Caco-2 (cell line): ENCODE measurements around the gene KRT13. TPM values are rescaled to one million over a fixed set of nuclear protein-coding genes. Genes with fewer than 3 reads are reported as not detected.
"Not testable (repeated sequence)": the region's sequence is repeated elsewhere in the genome, so short reads cannot be mapped to it uniquely, and the experiment has no call there.

Source experiments
- BruUV-seq: library from RNA; stranded (reverse); fragments of 400-500 nt; replicated peaks from 2 replicates; lab custom pipeline; 2021; lab: Mats Ljungman, UMichigan
- CTCF ChIA-PET: fragments of 300-600 bp; sonication (Branson Sonifier 250); formaldehyde crosslinking; loops from one replicate; lab custom pipeline; 2022; ENCODE audit warnings: antibody characterized with exemption; lab: Charles Lee
- POLR2A ChIA-PET: fragments of 300-600 bp; sonication (Branson Sonifier 250); formaldehyde crosslinking; loops from one replicate; lab custom pipeline; 2022; ENCODE audit warnings: antibody characterized with exemption; lab: Charles Lee
- DNase-seq, 2 experiments: peaks; one replicate each; pipeline versions ENCODE4 v3.0.0 to v3.0.0-alpha.2; 2020 to 2022
- H3K27me3 ChIP-seq: replicated peaks from 2 replicates; pipeline ENCODE4 v1.6.0; 2011; ENCODE audit warnings: low read length; ENCODE audit not compliant: control insufficient read depth, insufficient read depth
- H3K36me3 ChIP-seq: 2 replicates; pipeline ENCODE4 v1.5.1; 2011; ENCODE audit warnings: low read length; ENCODE audit not compliant: control insufficient read depth, insufficient read depth
- H3K4me1 ChIP-seq: fragments of 250-450 bp; sonication (Bioruptor Pico); 2 replicates; pipeline ENCODE4 v1.5.1; 2020; ENCODE audit warnings: mild to moderate bottlenecking
- H3K4me3 ChIP-seq: 2 replicates; pipeline ENCODE4 v1.5.1; 2011; ENCODE audit warnings: low read depth, mild to moderate bottlenecking, control low read depth, low read length
- H3K9me3 ChIP-seq: fragments of 250-450 bp; sonication (Bioruptor Pico); 2 replicates; pipeline ENCODE4 v1.5.1; 2020; ENCODE audit warnings: mild to moderate bottlenecking, moderate library complexity
- H3K27ac Mint-ChIP-seq: one replicate; pipeline ENCODE4 v1.8.0; 2022; ENCODE audit warnings: mixed read lengths; ENCODE audit not compliant: unreplicated experiment
- H3K27me3 Mint-ChIP-seq: one replicate; pipeline ENCODE4 v1.8.0; 2022; ENCODE audit warnings: mixed read lengths; ENCODE audit not compliant: insufficient read depth, unreplicated experiment
- H3K36me3 Mint-ChIP-seq: one replicate; pipeline ENCODE4 v1.8.0; 2022; ENCODE audit warnings: mild to moderate bottlenecking, mixed read lengths; ENCODE audit not compliant: insufficient read depth, unreplicated experiment
- H3K4me1 Mint-ChIP-seq: one replicate; pipeline ENCODE4 v1.8.0; 2022; ENCODE audit warnings: low read depth, mixed read lengths; ENCODE audit not compliant: unreplicated experiment
- H3K4me3 Mint-ChIP-seq: one replicate; pipeline ENCODE4 v1.8.0; 2022; ENCODE audit warnings: mild to moderate bottlenecking, moderate library complexity, mixed read lengths; ENCODE audit not compliant: unreplicated experiment
- H3K9me3 Mint-ChIP-seq: one replicate; pipeline ENCODE4 v1.8.0; 2022; ENCODE audit warnings: mixed read lengths; ENCODE audit not compliant: unreplicated experiment
- intact Hi-C: fragments of 100-400 bp; cut with micrococcal nuclease; formaldehyde crosslinking; loops from one replicate; pipeline ENCODE4 v1.10.0; 2022; ENCODE audit not compliant: unreplicated experiment
- total RNA-seq: library from RNA; stranded (reverse); gene quantifications from 2 replicates; pipeline ENCODE4 v1.2.3, GENCODE V29; 2022
- TF ChIP-seq, protein P1 (sequence below), 2 experiments: fragments of 200-600 bp in 1 of 2; IDR thresholded peaks; 1 replicate in 1 of 2; 2 replicates in 1 of 2; pipeline versions ENCODE4 v1.5.1 to v1.8.0; 2011 to 2022; ENCODE audit warnings: antibody characterized with exemption in 1 of 2, control low read depth in 1 of 2, inconsistent platforms in 1 of 2, low read depth in 1 of 2, low read length in 1 of 2, mild to moderate bottlenecking in 1 of 2, moderate library complexity in 1 of 2; ENCODE audit not compliant: insufficient read depth in 1 of 2, severe bottlenecking in 1 of 2, unreplicated experiment in 1 of 2

Gene KRT13
- total RNA-seq, 1 experiment from 2014 or later, result not detected

DNA sequence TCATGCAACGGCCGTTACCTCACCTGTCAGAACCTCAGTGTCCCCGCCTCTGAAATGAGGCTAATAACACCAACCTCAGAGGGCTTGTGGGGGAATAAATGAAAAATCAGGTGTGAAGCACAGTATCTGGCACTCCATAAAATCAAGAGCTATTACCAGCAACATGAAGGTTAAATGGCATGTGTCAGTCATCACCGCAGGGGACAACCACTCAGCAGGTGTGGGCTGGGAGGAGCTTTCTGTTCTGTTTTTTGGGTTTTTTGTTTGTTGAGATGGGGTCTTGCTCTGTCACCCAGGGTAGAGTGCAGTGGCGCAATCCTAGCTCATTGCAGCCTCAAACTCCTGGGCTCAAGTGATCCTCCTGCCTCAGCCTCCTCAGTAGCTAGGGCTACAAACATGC lies 39.5 kb upstream of the KRT13 start:
- no peaks in the 10 kb centered on the region for H3K36me3 ChIP-seq
- BruUV-seq, result TSS peak; percentile 95
- H3K4me1 ChIP-seq, result peaks cover 72% of the 10 kb centered on the region
- H3K4me1 Mint-ChIP-seq, result peaks cover 62% of the 10 kb centered on the region
- ChIA-PET CTCF (interaction anchor here (0.6 to 2.3 kb wide), 11 partner anchors 8 to 139 kb away, joined by 3 to 18 read pairs (median 5); partner anchors contain the start of genes KRT19 and KRT9), POLR2A (interaction anchor here (1.0 to 1.5 kb wide), 5 partner anchors 9 to 104 kb away, joined by 4 to 31 read pairs (median 10); partner anchors contain the start of gene KRT19)
- H3K4me3 Mint-ChIP-seq, result peak overlapping the region; percentile 63
- H3K36me3 Mint-ChIP-seq, result peaks cover 9% of the 10 kb centered on the region
- no peaks in the 10 kb centered on the region for H3K9me3 ChIP-seq
- intact Hi-C loops, result loop anchor here (1.0 kb wide), 3 partner anchors 9 to 23 kb away; no protein-coding TSS in a partner anchor
- H3K27me3 ChIP-seq, result no peaks in the 10 kb centered on the region
- H3K9me3 Mint-ChIP-seq, result peaks cover 19% of the 10 kb centered on the region
- no peaks in the 10 kb centered on the region for H3K27me3 Mint-ChIP-seq
- TF ChIP-seq, protein P1, sequence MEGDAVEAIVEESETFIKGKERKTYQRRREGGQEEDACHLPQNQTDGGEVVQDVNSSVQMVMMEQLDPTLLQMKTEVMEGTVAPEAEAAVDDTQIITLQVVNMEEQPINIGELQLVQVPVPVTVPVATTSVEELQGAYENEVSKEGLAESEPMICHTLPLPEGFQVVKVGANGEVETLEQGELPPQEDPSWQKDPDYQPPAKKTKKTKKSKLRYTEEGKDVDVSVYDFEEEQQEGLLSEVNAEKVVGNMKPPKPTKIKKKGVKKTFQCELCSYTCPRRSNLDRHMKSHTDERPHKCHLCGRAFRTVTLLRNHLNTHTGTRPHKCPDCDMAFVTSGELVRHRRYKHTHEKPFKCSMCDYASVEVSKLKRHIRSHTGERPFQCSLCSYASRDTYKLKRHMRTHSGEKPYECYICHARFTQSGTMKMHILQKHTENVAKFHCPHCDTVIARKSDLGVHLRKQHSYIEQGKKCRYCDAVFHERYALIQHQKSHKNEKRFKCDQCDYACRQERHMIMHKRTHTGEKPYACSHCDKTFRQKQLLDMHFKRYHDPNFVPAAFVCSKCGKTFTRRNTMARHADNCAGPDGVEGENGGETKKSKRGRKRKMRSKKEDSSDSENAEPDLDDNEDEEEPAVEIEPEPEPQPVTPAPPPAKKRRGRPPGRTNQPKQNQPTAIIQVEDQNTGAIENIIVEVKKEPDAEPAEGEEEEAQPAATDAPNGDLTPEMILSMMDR (IDR thresholded peaks at IDR 0.05; ENCODE audit: insufficient read depth in 1 of 2, low read depth in 1 of 2, low read length in 1 of 2, severe bottlenecking in 1 of 2, unreplicated experiment in 1 of 2), result no peak
- H3K4me3 ChIP-seq, result no peak overlapping the region
- DNase-seq, result no peak
- H3K27ac Mint-ChIP-seq, result peak overlapping the region; percentile 96

DNA sequence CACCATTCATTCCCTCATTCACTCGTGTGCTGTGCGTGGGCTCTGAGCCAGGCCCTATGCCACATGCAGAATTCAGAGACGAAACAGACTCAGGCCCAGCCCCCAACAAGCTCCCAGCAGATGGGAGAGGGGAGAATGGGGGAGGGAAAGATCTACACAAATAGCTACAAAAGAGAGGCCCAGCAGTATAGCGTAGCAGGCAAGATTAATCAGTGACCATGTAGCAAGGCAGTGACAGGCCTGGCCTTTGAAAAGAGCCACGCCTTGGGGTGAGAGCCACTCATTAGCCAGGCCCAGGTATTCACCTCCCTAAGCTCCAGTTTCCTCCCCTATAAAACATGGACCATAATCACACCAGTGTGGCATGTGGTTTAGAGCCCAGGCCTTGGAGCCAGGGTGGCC lies 39.1 kb upstream of the KRT13 start:
- peak overlapping the region; percentile 96 for H3K27ac Mint-ChIP-seq
- peak overlapping the region; percentile 63 for H3K4me3 Mint-ChIP-seq
- intact Hi-C loops, result loop anchor here (1.0 kb wide), 3 partner anchors 8 to 22 kb away; no protein-coding TSS in a partner anchor
- H3K27me3 Mint-ChIP-seq, result no peaks in the 10 kb centered on the region
- Histone ChIP-seq H3K4me1 (peaks cover 70% of the 10 kb centered on the region), H3K4me3 (no peak overlapping the region), H3K27me3 (no peaks in the 10 kb centered on the region), H3K9me3 (no peaks in the 10 kb centered on the region), H3K36me3 (no peaks in the 10 kb centered on the region)
- DNase-seq, result peak; percentile 78 to 89
- POLR2A ChIA-PET, result interaction anchor here (0.5 to 1.5 kb wide), 7 partner anchors 9 to 144 kb away, joined by 3 to 31 read pairs (median 6); partner anchors contain the start of gene KRT19
- TF ChIP-seq, protein P1 (IDR thresholded peaks at IDR 0.05; ENCODE audit: insufficient read depth in 1 of 2, low read depth in 1 of 2, low read length in 1 of 2, severe bottlenecking in 1 of 2, unreplicated experiment in 1 of 2), result no peak
- peaks cover 9% of the 10 kb centered on the region for H3K36me3 Mint-ChIP-seq
- peaks cover 19% of the 10 kb centered on the region for H3K9me3 Mint-ChIP-seq
- no TSS peak for BruUV-seq
- peaks cover 61% of the 10 kb centered on the region for H3K4me1 Mint-ChIP-seq
- CTCF ChIA-PET, result interaction anchor here (0.6 to 2.3 kb wide), 10 partner anchors 8 to 138 kb away, joined by 3 to 18 read pairs (median 6); partner anchors contain the start of genes KRT19 and KRT9

DNA sequence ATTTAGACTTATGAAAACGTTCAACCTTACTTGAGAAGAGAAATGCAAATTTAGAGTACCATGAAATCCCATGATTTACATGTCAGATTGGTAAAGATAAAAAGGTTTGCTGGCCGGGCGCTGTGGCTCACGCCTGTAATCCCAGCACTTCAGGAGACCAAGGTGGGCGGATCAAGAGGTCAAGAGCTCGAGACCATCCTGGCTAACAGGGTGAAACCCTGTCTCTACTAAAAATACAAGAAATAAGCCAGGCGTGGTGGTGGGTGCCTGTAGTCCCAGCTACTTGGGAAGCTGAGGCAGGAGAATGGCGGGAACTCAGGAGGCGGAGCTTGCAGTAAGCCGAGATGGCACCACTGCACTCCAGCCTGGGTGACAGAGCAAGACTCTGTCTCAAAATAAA lies 37.4 kb upstream of the KRT13 start:
- CTCF ChIA-PET, result not testable (repeated sequence)

More for the DNA sequence above, 37.4 kb upstream of the KRT13 start:
- H3K36me3 Mint-ChIP-seq, H3K9me3 ChIP-seq, BruUV-seq, H3K27me3 ChIP-seq, H3K4me3 Mint-ChIP-seq, H3K27me3 Mint-ChIP-seq, DNase-seq, H3K27ac Mint-ChIP-seq, H3K36me3 ChIP-seq, intact Hi-C loops, H3K4me3 ChIP-seq: not testable (repeated sequence)
- Mint-ChIP-seq H3K4me1 (peaks cover 64% of the 10 kb centered on the region), H3K9me3 (peaks cover 18% of the 10 kb centered on the region)
- H3K4me1 ChIP-seq, result peaks cover 70% of the 10 kb centered on the region
- POLR2A ChIA-PET, result interaction anchor here (1.4 kb wide), 1 partner anchor 13 kb away, joined by 3 read pairs; no protein-coding TSS in a partner anchor
